WTC11 (cell line): ENCODE results near the gene AGBL4. TPM values are rescaled to one million over a fixed set of nuclear protein-coding genes. Genes with fewer than 3 reads are reported as not detected.

Experiments used
- ATAC-seq: fragments of 200-7000 bp; cut with Tn5 transposase; 2 replicates; pipeline ENCODE4 v1.10.0; 2021; ENCODE audit warnings: mild to moderate bottlenecking, moderate library complexity
- CTCF ChIA-PET: fragments of 300-600 bp; sonication (Branson Sonifier 250); formaldehyde crosslinking; loops from one replicate; lab custom pipeline; 2021; ENCODE audit warnings: antibody characterized with exemption; lab: Charles Lee
- POLR2A ChIA-PET: fragments of 350-600 bp; sonication (Branson Sonifier 250); formaldehyde crosslinking; loops from one replicate; lab custom pipeline; 2021; ENCODE audit warnings: antibody characterized with exemption; lab: Charles Lee
- DNase-seq: peaks from one replicate; pipeline ENCODE4 v3.0.0; 2021; ENCODE audit warnings: low spot score
- H3K27ac Mint-ChIP-seq: 2 replicates; pipeline ENCODE4 v1.8.0; 2021; ENCODE audit warnings: mixed read lengths
- H3K27me3 Mint-ChIP-seq: 2 replicates; pipeline ENCODE4 v1.8.0; 2021; ENCODE audit warnings: low read depth, mild to moderate bottlenecking, moderate library complexity, mixed read lengths
- H3K36me3 Mint-ChIP-seq: 2 replicates; pipeline ENCODE4 v1.8.0; 2021; ENCODE audit warnings: mixed read lengths
- H3K4me1 Mint-ChIP-seq: 2 replicates; pipeline ENCODE4 v1.8.0; 2022; ENCODE audit warnings: mixed read lengths
- H3K4me3 Mint-ChIP-seq: 2 replicates; pipeline ENCODE4 v1.8.0; 2021; ENCODE audit warnings: mild to moderate bottlenecking, moderate library complexity, mixed read lengths
- H3K9me3 Mint-ChIP-seq: 2 replicates; pipeline ENCODE4 v1.8.0; 2021; ENCODE audit warnings: mixed read lengths
- AR ChIP-seq: fragments of 250-450 bp; sonication (Bioruptor Pico); IDR thresholded peaks from 2 replicates; pipeline ENCODE4 v1.9.0; 2021; ENCODE audit warnings: mild to moderate bottlenecking
- CDX4 ChIP-seq: fragments of 250-450 bp; sonication (Bioruptor Pico); IDR thresholded peaks from 2 replicates; pipeline ENCODE4 v1.9.0; 2021; ENCODE audit warnings: moderate library complexity, mild to moderate bottlenecking, inconsistent platforms, borderline replicate concordance
- E2F5 ChIP-seq: sonication (generic); formaldehyde crosslinking; IDR thresholded peaks from 2 replicates; pipeline ENCODE4 v1.8.1; 2022; ENCODE audit warnings: mild to moderate bottlenecking, moderate library complexity, missing genetic modification reagents
- FOXP1 ChIP-seq: sonication (generic); formaldehyde crosslinking; IDR thresholded peaks from 2 replicates; pipeline ENCODE4 v1.8.0; 2022; ENCODE audit warnings: missing genetic modification reagents, mild to moderate bottlenecking, moderate library complexity, borderline replicate concordance
- GRHL2 ChIP-seq: fragments of 250-450 bp; sonication (Bioruptor Pico); IDR thresholded peaks from 2 replicates; pipeline ENCODE4 v1.8.0; 2022; ENCODE audit warnings: mild to moderate bottlenecking, moderate library complexity; ENCODE audit not compliant: insufficient replicate concordance, severe bottlenecking
- NFE2L1 ChIP-seq: sonication (generic); formaldehyde crosslinking; IDR thresholded peaks from 2 replicates; pipeline ENCODE4 v1.8.1; 2023; ENCODE audit warnings: missing genetic modification reagents
- NFYB ChIP-seq: sonication (generic); formaldehyde crosslinking; conservative IDR thresholded peaks from 2 replicates; pipeline ENCODE4 v1.8.0; 2022; ENCODE audit warnings: low read depth, missing genetic modification reagents
- SMAD3 ChIP-seq: sonication (generic); formaldehyde crosslinking; IDR thresholded peaks from 2 replicates; pipeline ENCODE4 v1.8.0; 2022; ENCODE audit warnings: missing genetic modification reagents, mild to moderate bottlenecking, borderline replicate concordance
- ZBTB21 ChIP-seq: sonication (generic); formaldehyde crosslinking; IDR thresholded peaks from 2 replicates; pipeline ENCODE4 v1.8.1; 2023; ENCODE audit warnings: mild to moderate bottlenecking, missing genetic modification reagents, borderline replicate concordance
- ZNF263 ChIP-seq: sonication (generic); formaldehyde crosslinking; IDR thresholded peaks from 2 replicates; pipeline ENCODE4 v1.8.1; 2022; ENCODE audit warnings: low read depth, mild to moderate bottlenecking, moderate library complexity, missing genetic modification reagents
- ZNF281 ChIP-seq: sonication (generic); formaldehyde crosslinking; IDR thresholded peaks from 2 replicates; pipeline ENCODE4 v1.8.0; 2023; ENCODE audit warnings: mild to moderate bottlenecking, missing genetic modification reagents
- ZNF416 ChIP-seq: fragments of 250-450 bp; sonication (Bioruptor Pico); IDR thresholded peaks from 2 replicates; pipeline ENCODE4 v1.9.0; 2021; ENCODE audit warnings: mild to moderate bottlenecking, inconsistent platforms
- ZNF425 ChIP-seq: fragments of 250-450 bp; sonication (Bioruptor Pico); conservative IDR thresholded peaks from 2 replicates; pipeline ENCODE4 v1.9.0; 2021; ENCODE audit warnings: mild to moderate bottlenecking
- ZNF512 ChIP-seq: sonication (generic); formaldehyde crosslinking; IDR thresholded peaks from 2 replicates; pipeline ENCODE4 v1.8.1; 2022; ENCODE audit warnings: missing genetic modification reagents, borderline replicate concordance
- total RNA-seq: library from RNA; stranded (reverse); gene quantifications from 3 replicates; pipeline ENCODE4 v1.2.3, GENCODE V29; 2021

The AGBL4 gene
- total RNA-seq, 1 experiment from 2014 or later = 0.87 TPM

- TF ChIP-seq CDX4 (CRISPR knock-in tag) = no peak
Observed at GRCh38 chr1:48645883-48646282, 1377.9 kb downstream of the AGBL4 start (continued).

- Mint-ChIP-seq H3K27ac (no peak overlapping the region), H3K4me3 (no peak overlapping the region), H3K9me3 (no peaks in the 10 kb centered on the region)
- 0 out of 2 replicates have a peak, but pooled peaks have one; percentile 9 for ATAC-seq
- DNase-seq = no peak
- POLR2A ChIA-PET = no interaction called here
- TF ChIP-seq AR (CRISPR knock-in tag) (no peak), NFE2L1 (CRISPR knock-in tag) (no peak), FOXP1 (CRISPR knock-in tag) (no peak)
- TF ChIP-seq, all 79 proteins: peak for 0
- CTCF ChIA-PET = interaction anchor here (1.3 to 3.8 kb wide), 2 partner anchors 32 to 147 kb away, joined by 4 to 20 read pairs; no protein-coding TSS in a partner anchor
- H3K4me1 Mint-ChIP-seq = peaks cover 25% of the 10 kb centered on the region
- peaks cover 11% of the 10 kb centered on the region for H3K27me3 Mint-ChIP-seq
- H3K36me3 Mint-ChIP-seq = no peaks in the 10 kb centered on the region
Observed at GRCh38 chr1:48644905-48645605, 1378.7 kb downstream of the AGBL4 start.

- H3K27ac Mint-ChIP-seq = no peak overlapping the region
- CTCF ChIA-PET = interaction anchor here (1.3 to 3.8 kb wide), 2 partner anchors 33 to 146 kb away, joined by 4 to 20 read pairs; no protein-coding TSS in a partner anchor
- DNase-seq = no peak
- TF ChIP-seq CDX4 (CRISPR knock-in tag) = no peak
- no peak for TF ChIP-seq GRHL2 (CRISPR knock-in tag)
- TF ChIP-seq SMAD3 = no peak
- TF ChIP-seq ZNF425 (CRISPR knock-in tag) = no peak
- TF ChIP-seq NFYB = no peak
- no peak for TF ChIP-seq E2F5 (CRISPR knock-in tag)
- TF ChIP-seq, all 79 proteins: peak for 0
- ATAC-seq = no peak
- Mint-ChIP-seq H3K9me3 (no peaks in the 10 kb centered on the region), H3K27me3 (peaks cover 11% of the 10 kb centered on the region), H3K36me3 (no peaks in the 10 kb centered on the region), H3K4me3 (no peak overlapping the region), H3K4me1 (peaks cover 25% of the 10 kb centered on the region)
- POLR2A ChIA-PET = no interaction called here
Observed at GRCh38 chr1:48644190-48644900, 1379.4 kb downstream of the AGBL4 start.

GRCh38 chr1:48643193-48643592 lies 1380.6 kb downstream of the AGBL4 start:
- Mint-ChIP-seq H3K4me1 (peaks cover 25% of the 10 kb centered on the region), H3K27ac (no peak overlapping the region), H3K27me3 (peaks cover 11% of the 10 kb centered on the region), H3K36me3 (no peaks in the 10 kb centered on the region), H3K9me3 (no peaks in the 10 kb centered on the region), H3K4me3 (no peak overlapping the region)
- CTCF ChIA-PET = interaction anchor here (3.8 kb wide), 1 partner anchor 34 kb away, joined by 20 read pairs; no protein-coding TSS in a partner anchor
- no peak for DNase-seq
- POLR2A ChIA-PET = no interaction called here
- ATAC-seq = no peak
- TF ChIP-seq ZNF281 (CRISPR knock-in tag) = no peak
- TF ChIP-seq ZNF512 = no peak
- no peak for TF ChIP-seq ZNF263 (CRISPR knock-in tag)
- TF ChIP-seq ZNF416 (CRISPR knock-in tag) = no peak
- TF ChIP-seq ZBTB21 (CRISPR knock-in tag) = no peak
